GM19240 (cell line): ENCODE measurements around the gene NOD1.
"Not testable (repeated sequence)": the region's sequence is repeated elsewhere in the genome, so short reads cannot be mapped to it uniquely, and the experiment has no call there.

Experiments
- DNase-seq: peaks from one replicate; pipeline ENCODE4 v3.0.0; 2011; ENCODE audit warnings: low spot score; ENCODE audit not compliant: insufficient read length

The NOD1 gene

DNA sequence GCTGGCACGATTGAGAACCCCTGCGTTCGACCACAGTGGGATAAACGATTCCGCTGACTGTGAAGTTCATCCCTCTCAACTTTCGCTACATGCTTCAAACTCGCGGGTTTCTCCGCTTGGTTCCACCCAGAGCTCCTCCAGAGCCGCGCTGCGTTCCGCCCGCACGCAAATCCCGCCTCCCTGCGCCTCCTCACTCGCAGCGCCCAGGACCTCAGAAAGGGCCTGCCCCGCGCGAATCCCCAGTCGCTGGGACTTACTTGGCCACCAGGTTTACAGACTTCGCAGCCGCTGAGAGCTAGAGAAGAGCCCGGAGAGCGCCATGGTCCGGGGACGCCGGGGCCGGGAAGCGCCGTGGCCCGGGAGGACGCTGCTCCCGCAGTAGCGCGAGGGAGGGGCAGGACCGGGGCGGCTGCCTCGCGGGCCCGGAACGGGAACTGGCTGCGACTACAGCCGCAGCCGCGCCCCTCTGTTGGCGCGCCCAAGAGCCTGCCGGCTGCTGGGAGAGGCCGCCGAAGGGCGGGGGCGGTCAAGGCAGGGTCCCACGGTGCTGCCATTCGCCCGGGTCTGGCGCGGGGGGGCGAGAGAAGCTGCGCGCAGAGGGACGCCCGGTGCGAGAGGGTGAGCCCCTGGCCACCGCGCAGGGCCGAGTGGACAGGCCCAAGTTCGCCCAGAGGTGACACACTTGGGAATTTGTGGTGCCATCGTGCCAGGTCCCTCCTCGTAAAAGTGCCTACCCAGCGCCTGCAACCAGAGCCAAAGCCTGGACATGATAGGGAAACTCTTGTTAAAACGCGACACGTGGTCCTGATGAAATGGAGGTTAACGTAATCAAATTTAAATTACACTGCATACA, at the start of gene NOD1:
Gene NOD1, minus strand, starts transcription at position 436 of the 853 bp plus-strand sequence. CDS start 21,863 bp downstream, outside the sequence.
- DNase-seq: no peak

DNA sequence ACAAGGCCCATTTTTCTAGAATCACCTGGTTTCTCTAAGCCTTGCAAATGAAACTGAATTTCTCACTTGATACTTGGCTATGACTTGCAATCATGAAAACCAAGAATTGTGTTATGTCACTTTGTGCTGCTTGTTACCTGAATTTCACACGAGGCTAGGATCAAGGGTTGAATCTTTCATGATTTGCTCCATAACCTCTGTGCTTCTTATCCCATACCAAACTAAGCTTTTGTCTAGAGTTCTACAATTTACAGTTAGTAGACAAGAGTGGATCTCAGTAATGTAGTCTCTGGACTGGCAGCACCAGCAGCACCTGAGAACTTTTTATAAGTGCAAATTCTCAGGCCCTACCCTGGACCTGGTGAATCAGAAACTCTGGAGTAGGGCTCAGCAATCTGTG, 48.7 kb upstream of the NOD1 start:
- DNase-seq: not testable (repeated sequence)

- DNase-seq: no peak
Measured at GRCh38 chr7:30526163-30526562, 47.6 kb upstream of the NOD1 start.

DNA sequence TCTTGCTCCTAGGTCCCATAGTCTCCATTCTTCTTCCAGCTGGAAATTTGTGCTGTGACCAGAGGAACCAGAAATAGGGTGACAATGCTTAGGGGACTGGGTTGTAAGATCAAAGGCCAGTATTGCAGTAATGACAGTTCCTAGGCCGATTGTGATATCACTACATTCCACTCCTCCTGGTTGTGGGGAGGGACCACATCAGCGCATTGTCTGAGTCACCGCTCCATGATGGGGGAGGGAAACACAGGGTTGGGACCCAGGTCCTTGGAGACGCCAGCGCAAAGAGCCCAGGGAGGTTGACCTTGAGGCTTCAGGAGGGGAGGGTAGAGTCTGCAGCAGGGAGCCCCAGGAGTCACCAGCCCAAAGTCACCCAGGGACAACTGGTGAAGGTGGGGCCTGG, 46.8 kb upstream of the NOD1 start:
- no peak for DNase-seq

DNA sequence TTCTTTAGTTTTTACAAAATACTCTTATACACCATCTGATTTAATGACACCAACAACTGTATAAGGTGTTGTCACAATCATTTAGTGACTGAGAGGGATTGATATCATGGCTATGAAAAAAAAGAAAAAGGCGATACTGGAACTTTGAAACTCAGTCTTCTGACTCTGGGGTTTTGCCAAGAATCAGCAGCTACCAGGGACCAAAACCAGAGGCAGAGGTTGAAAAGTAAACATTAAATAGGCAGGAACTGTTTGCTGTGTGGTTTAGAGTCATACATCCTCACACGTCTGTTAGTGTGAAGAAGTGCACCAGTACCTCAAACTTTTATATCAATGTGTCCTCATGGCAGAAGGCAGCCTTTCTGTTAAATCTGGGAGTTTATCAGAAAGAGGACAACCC, 46.0 kb upstream of the NOD1 start:
- DNase-seq: no peak

- no peak for DNase-seq
Measured at GRCh38 chr7:30523466-30523865, 44.9 kb upstream of the NOD1 start.

DNA sequence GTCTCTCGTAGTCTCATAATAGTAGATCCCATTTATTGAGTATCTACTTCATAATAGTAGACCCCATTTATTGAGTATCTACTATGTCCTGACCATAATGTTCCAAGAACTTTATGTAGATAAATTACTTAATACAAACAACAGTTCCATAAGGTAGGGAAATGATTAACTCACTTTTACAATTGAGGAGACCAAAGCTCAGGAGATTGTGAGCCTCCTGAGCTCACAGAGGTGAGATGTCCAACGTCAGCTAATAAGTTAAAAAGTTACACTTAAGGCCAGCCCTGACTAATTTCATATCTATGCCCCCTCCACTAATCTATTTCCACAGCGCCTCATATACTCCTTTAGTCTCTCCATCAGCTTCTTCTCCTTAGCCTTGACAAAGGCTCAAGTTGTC, 43.6 kb upstream of the NOD1 start:
- DNase-seq: no peak

- DNase-seq: no peak
Measured at GRCh38 chr7:30521532-30521931, 42.9 kb upstream of the NOD1 start.

DNA sequence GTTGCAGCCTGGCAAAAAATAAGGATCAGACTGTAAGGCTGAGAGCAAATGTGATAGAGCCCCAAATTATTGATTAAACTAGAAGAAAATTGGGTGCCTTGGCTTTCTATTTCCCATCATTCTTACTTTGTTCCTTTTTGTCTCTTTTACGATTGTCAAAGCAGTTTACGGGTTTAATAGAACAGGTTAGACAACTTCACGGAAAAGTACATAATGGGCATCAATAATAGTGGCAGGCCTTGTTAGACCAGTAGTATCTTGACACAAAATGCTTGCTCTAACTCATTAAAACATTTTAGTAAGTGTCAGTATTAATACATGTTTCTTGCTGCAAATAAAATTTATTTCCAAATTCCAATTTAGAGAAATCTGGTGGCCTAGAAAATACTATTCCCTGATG, 40.5 kb upstream of the NOD1 start:
- no peak for DNase-seq

DNA sequence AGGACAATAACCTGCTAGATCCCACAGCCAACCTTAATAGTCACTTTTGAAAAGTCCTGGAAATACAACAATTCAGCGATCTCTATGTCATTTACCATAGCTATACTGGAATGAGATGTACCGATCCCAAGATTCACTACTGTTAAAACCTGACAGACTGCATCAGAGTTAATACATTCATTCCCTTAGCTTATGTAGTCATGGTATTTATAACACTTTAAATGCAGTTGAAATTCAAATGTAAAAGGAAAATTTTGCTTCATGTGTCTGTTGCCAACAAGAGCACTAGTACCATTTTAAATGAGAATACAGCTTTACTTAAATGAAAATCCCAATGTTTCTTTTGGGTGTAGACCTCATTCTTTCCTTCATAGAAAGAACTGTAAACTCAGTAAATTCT, 37.2 kb upstream of the NOD1 start:
- no peak for DNase-seq

DNA sequence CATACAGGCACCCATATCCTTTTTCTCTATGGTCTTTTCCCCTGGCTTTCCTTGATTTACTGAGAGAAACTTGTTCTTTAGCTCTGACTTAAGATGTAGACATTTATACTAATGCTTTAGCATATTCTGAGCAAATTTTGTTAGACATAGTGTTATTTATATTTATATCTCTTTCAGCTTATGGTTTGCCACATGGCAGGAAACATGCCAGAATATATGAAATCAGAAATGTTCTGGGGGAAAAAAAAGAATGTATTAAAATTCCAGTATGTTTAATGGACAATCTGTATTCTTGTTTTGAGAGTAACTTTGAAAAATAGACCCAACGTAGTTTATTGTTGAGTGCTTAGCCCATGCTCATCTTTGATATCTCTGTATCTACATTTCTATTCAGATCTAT, 36.2 kb upstream of the NOD1 start:
- no peak for DNase-seq

GRCh38 chr7:30514177-30514576, 35.6 kb upstream of the NOD1 start:
- no peak for DNase-seq

DNA sequence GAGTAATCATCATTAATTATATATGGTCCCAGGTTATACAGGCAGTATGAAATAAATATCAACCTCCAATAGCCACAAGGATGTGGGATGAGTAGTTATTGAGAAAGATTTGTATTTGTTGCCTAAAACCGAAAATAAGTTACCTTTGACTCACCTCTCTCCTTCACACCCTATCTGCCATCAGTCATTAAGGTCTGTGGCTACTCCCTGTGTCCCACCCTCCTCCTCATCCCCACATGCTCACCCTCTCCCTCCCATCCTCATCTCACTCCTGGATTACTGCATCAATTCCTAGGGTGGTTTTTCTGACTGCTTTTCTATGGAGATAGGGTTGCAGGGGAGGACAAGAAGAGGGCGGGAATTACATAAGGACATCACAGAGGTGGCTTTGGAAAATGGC, 35.2 kb upstream of the NOD1 start:
- no peak for DNase-seq

GRCh38 chr7:30511973-30512662, 33.5 kb upstream of the NOD1 start:
- no peak for DNase-seq

GRCh38 chr7:30511494-30511893, 32.9 kb upstream of the NOD1 start:
- DNase-seq: no peak

DNA sequence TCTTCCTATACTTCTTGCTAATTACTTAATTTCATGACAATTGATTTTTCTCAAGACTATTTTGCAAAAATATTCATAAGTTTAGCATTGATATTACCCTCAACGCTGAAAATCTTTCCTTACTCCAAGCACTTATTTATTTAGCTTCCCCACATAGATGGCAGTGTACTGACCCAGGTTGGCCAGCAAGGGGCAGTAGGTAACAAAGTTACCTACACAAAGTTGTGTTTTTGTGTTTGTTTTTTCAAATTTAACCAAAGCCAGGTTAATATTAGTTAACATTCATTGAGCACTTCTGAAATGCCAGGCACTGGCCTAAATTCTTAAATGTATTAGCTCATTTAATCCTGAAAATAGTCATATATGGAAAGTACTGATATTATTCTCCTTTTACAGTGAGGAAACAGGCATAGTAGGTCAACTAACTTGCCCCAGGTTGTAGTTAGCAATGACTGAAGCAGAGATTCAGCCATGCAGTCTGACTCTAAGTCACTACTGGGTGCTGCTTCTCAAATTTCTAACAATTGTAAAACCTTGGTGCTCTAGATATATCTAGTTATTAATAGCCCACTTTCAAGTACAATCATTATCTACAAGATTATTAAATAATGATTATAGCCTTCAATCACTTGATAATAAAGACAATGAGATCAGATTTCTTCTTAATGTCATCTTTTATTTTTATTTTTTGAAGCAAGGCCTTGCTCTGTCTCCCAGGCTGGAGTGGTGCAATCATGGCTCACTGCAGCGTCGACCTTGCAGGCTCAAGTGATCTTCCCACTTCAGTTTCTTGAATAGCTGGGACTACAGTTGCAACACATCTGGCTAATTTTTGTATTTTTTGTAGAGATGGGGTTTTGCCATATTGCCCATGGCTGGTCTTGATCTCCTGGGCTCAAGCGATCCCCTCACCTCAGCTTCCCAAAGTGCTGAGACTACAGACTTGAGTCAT, 31.8 kb upstream of the NOD1 start:
- no peak for DNase-seq

DNA sequence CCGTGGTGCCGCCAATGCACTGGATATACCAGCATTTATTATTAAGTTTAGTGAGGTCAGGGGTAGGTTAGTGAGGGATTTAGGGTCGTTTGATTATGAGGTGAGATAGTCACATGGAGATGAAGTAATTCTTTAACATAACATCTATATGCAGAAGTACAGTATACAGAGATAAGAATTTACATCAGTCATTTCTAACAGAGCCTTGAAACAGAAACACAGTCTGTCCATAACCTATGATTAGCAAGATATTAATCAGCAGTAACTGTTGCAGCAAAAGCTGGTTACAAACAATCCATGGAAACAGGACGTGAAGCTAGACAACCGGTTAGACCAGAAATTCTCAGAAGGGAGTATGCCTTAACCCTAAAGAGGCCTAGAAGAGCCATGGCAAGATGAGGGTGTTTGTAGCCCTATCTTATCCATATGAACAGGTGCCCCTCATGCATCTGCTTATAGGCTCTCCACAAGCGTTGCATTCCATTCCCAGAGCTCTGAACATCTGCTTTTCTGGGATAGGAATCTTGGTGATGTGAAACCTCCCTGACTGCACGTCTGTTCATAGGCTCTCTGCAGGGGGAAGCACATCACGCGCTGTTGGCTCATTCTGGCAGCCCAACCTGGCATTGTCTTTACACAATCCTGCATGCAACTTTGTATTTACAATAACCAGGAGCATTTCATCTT, 30.7 kb upstream of the NOD1 start:
- not testable (repeated sequence) for DNase-seq

- not testable (repeated sequence) for DNase-seq
Measured at GRCh38 chr7:30507346-30507900, 28.8 kb upstream of the NOD1 start.

DNA sequence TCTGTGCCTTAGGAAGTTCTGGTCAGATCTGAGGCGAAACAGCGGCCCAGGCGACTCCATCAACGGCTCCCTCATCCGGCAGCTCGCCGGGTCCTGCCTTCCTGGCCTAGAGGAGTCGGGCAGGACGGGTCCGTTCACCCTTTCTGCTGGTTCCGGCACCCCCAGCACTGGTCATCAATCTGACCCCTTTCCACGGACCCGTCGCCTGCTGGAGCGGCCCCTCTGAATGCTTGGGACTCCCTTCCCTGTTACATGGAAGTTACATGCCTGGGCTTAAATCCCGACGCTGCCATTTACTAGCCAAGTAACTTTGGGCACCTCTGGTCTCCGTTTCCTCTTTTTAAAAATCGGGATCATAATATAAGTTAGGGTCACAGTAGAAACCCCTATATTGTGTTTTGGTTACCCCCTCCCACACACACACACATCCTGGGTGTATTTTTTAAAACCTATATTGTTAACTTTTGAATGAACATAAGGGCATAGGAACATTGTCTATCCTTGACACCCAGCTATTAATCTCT, 26.7 kb upstream of the NOD1 start:
- no peak for DNase-seq
